Measurements from ENCODE around the gene CNPPD1.

The CNPPD1 gene

GRCh38 chr2:219213026-219213415, 36.3 kb upstream of the CNPPD1 start:
- Histone ChIP-seq H3K14ac (ENCODE audit: low read length) (no peak overlapping the region), H4K91ac (ENCODE audit: low read depth, low read length, poor library complexity) (no peak overlapping the region), H3K36me3 (replicated peaks in 1 of 2; ENCODE audit: control insufficient read depth in 2 of 2, insufficient read depth in 2 of 2, low read length in 2 of 2) (peaks cover 54 to 81% of the 10 kb centered on the region in 2 donors), H3K4me3 (ENCODE audit: low read length in 2 of 2) (no peak overlapping the region), H4K8ac (ENCODE audit: low read depth, low read length) (no peak overlapping the region), H3K4me2 (ENCODE audit: insufficient read depth, low read length, poor library complexity, severe bottlenecking) (no peak overlapping the region), H3K27ac (replicated peaks; ENCODE audit: low read length) (no peak overlapping the region), H2BK120ac (ENCODE audit: low read depth, low read length) (no peak overlapping the region), H3K4me1 (ENCODE audit: control insufficient read depth in 2 of 2, insufficient read depth in 1 of 2, low read depth in 1 of 2, low read length in 2 of 2) (peaks cover 1 to 2% of the 10 kb centered on the region in 2 donors), H2BK5ac (ENCODE audit: low read length) (no peak overlapping the region), H3K79me1 (ENCODE audit: low read depth, low read length) (no peaks in the 10 kb centered on the region), H2AK5ac (ENCODE audit: low read depth, low read length) (no peak overlapping the region), H2BK12ac (ENCODE audit: low read length) (no peak overlapping the region), H3K9me3 (replicated peaks in 1 of 2; ENCODE audit: control insufficient read depth in 2 of 2, insufficient read depth in 1 of 2, low read depth in 1 of 2, low read length in 2 of 2) (no peaks in the 10 kb centered on the region), H2BK15ac (ENCODE audit: low read length) (no peak overlapping the region), H3K4ac (ENCODE audit: low read length) (no peak overlapping the region), H2AFZ (ENCODE audit: low read length) (no peak overlapping the region), H3K27me3 (ENCODE audit: control insufficient read depth in 3 of 3, insufficient read depth in 3 of 3, low read depth in 1 of 3, low read length in 3 of 3) (no peaks in the 10 kb centered on the region), H3K23ac (ENCODE audit: low read depth, low read length, poor library complexity) (no peak overlapping the region), H3K18ac (ENCODE audit: low read length) (no peak overlapping the region), H3K9ac (ENCODE audit: low read depth, low read length, poor library complexity) (peak overlapping the region; percentile 3)
- no CpG with 5 or more reads among the region's 8 CpGs for WGBS, 2 donors (ENCODE audit: extremely low coverage in 2 of 2, insufficient read length in 2 of 2, insufficient replicate concordance in 1 of 2)
- no peak for DNase-seq (ENCODE audit: low spot score)

GRCh38 chr2:219210886-219211362, 34.2 kb upstream of the CNPPD1 start:
- H2BK120ac ChIP-seq (ENCODE audit: low read depth, low read length) = no peak overlapping the region
- WGBS, 2 donors (ENCODE audit: extremely low coverage in 2 of 2, insufficient read length in 2 of 2, insufficient replicate concordance in 1 of 2) = no CpG with 5 or more reads among the region's 9 CpGs
- no peak overlapping the region for H4K8ac ChIP-seq (ENCODE audit: low read depth, low read length)
- H2BK12ac ChIP-seq (ENCODE audit: low read length) = no peak overlapping the region
- no peak overlapping the region for H4K91ac ChIP-seq (ENCODE audit: low read depth, low read length, poor library complexity)
- H3K4ac ChIP-seq (ENCODE audit: low read length) = no peak overlapping the region
- no peak overlapping the region for H3K9ac ChIP-seq (ENCODE audit: low read depth, low read length, poor library complexity)
- peaks cover 7 to 8% of the 10 kb centered on the region in 2 donors for H3K4me1 ChIP-seq (ENCODE audit: control insufficient read depth in 2 of 2, insufficient read depth in 1 of 2, low read depth in 1 of 2, low read length in 2 of 2)
- H2BK15ac ChIP-seq (ENCODE audit: low read length) = no peak overlapping the region
- DNase-seq (ENCODE audit: low spot score) = no peak
- H3K4me3 ChIP-seq (ENCODE audit: low read length in 2 of 2) = no peak overlapping the region
- no peak overlapping the region for H3K27ac ChIP-seq (replicated peaks; ENCODE audit: low read length)
- H3K27me3 ChIP-seq (ENCODE audit: control insufficient read depth in 3 of 3, insufficient read depth in 3 of 3, low read depth in 1 of 3, low read length in 3 of 3) = no peaks in the 10 kb centered on the region
- H3K79me1 ChIP-seq (ENCODE audit: low read depth, low read length) = no peaks in the 10 kb centered on the region
- H3K36me3 ChIP-seq (replicated peaks in 1 of 2; ENCODE audit: control insufficient read depth in 2 of 2, insufficient read depth in 2 of 2, low read length in 2 of 2) = peaks cover 52 to 76% of the 10 kb centered on the region in 2 donors
- no peak overlapping the region for H3K4me2 ChIP-seq (ENCODE audit: insufficient read depth, low read length, poor library complexity, severe bottlenecking)
- no peaks in the 10 kb centered on the region for H3K9me3 ChIP-seq (replicated peaks in 1 of 2; ENCODE audit: control insufficient read depth in 2 of 2, insufficient read depth in 1 of 2, low read depth in 1 of 2, low read length in 2 of 2)
- no peak overlapping the region for H3K14ac ChIP-seq (ENCODE audit: low read length)
- no peak overlapping the region for H2AFZ ChIP-seq (ENCODE audit: low read length)
- no peak overlapping the region for H3K18ac ChIP-seq (ENCODE audit: low read length)
- H2AK5ac ChIP-seq (ENCODE audit: low read depth, low read length) = no peak overlapping the region
- H2BK5ac ChIP-seq (ENCODE audit: low read length) = no peak overlapping the region
- H3K23ac ChIP-seq (ENCODE audit: low read depth, low read length, poor library complexity) = no peak overlapping the region

- Histone ChIP-seq H3K4me3 (ENCODE audit: low read length in 2 of 2) (no peak overlapping the region), H3K18ac (ENCODE audit: low read length) (no peak overlapping the region), H2BK15ac (ENCODE audit: low read length) (no peak overlapping the region), H4K91ac (ENCODE audit: low read depth, low read length, poor library complexity) (no peak overlapping the region), H3K79me1 (ENCODE audit: low read depth, low read length) (no peaks in the 10 kb centered on the region), H3K9ac (ENCODE audit: low read depth, low read length, poor library complexity) (no peak overlapping the region), H3K23ac (ENCODE audit: low read depth, low read length, poor library complexity) (no peak overlapping the region), H2BK5ac (ENCODE audit: low read length) (no peak overlapping the region), H3K14ac (ENCODE audit: low read length) (no peak overlapping the region), H4K8ac (ENCODE audit: low read depth, low read length) (no peak overlapping the region), H3K9me3 (replicated peaks in 1 of 2; ENCODE audit: control insufficient read depth in 2 of 2, insufficient read depth in 1 of 2, low read depth in 1 of 2, low read length in 2 of 2) (no peaks in the 10 kb centered on the region), H3K36me3 (replicated peaks in 1 of 2; ENCODE audit: control insufficient read depth in 2 of 2, insufficient read depth in 2 of 2, low read length in 2 of 2) (peaks cover 51 to 70% of the 10 kb centered on the region in 2 donors), H3K4me2 (ENCODE audit: insufficient read depth, low read length, poor library complexity, severe bottlenecking) (no peak overlapping the region), H3K27ac (replicated peaks; ENCODE audit: low read length) (no peak overlapping the region), H3K27me3 (ENCODE audit: control insufficient read depth in 3 of 3, insufficient read depth in 3 of 3, low read depth in 1 of 3, low read length in 3 of 3) (no peaks in the 10 kb centered on the region), H2AFZ (ENCODE audit: low read length) (no peak overlapping the region), H3K4me1 (ENCODE audit: control insufficient read depth in 2 of 2, insufficient read depth in 1 of 2, low read depth in 1 of 2, low read length in 2 of 2) (peaks cover 7 to 8% of the 10 kb centered on the region in 2 donors), H2AK5ac (ENCODE audit: low read depth, low read length) (no peak overlapping the region), H3K4ac (ENCODE audit: low read length) (no peak overlapping the region), H2BK12ac (ENCODE audit: low read length) (no peak overlapping the region), H2BK120ac (ENCODE audit: low read depth, low read length) (no peak overlapping the region)
- DNase-seq (ENCODE audit: low spot score) = no peak
- no CpG with 5 or more reads among the region's 24 CpGs for WGBS, 2 donors (ENCODE audit: extremely low coverage in 2 of 2, insufficient read length in 2 of 2, insufficient replicate concordance in 1 of 2)
These were observed 33.6 kb upstream of the CNPPD1 start for GRCh38 chr2:219210196-219210885.

- Histone ChIP-seq H4K8ac (ENCODE audit: low read depth, low read length) (no peak overlapping the region), H3K9me3 (replicated peaks in 1 of 2; ENCODE audit: control insufficient read depth in 2 of 2, insufficient read depth in 1 of 2, low read depth in 1 of 2, low read length in 2 of 2) (peaks cover 0 to 2% of the 10 kb centered on the region in 2 donors), H3K23ac (ENCODE audit: low read depth, low read length, poor library complexity) (no peak overlapping the region), H3K9ac (ENCODE audit: low read depth, low read length, poor library complexity) (peak overlapping the region; percentile 24), H2BK12ac (ENCODE audit: low read length) (no peak overlapping the region), H2AK5ac (ENCODE audit: low read depth, low read length) (no peak overlapping the region), H3K79me1 (ENCODE audit: low read depth, low read length) (no peaks in the 10 kb centered on the region), H2BK120ac (ENCODE audit: low read depth, low read length) (no peak overlapping the region), H3K27ac (replicated peaks; ENCODE audit: low read length) (no peak overlapping the region), H3K4me3 (ENCODE audit: low read length in 2 of 2) (no peak overlapping the region), H3K18ac (ENCODE audit: low read length) (no peak overlapping the region), H3K27me3 (ENCODE audit: control insufficient read depth in 3 of 3, insufficient read depth in 3 of 3, low read depth in 1 of 3, low read length in 3 of 3) (no peaks in the 10 kb centered on the region), H3K4me1 (ENCODE audit: control insufficient read depth in 2 of 2, insufficient read depth in 1 of 2, low read depth in 1 of 2, low read length in 2 of 2) (peaks cover 7 to 8% of the 10 kb centered on the region in 2 donors), H2AFZ (ENCODE audit: low read length) (no peak overlapping the region), H4K91ac (ENCODE audit: low read depth, low read length, poor library complexity) (no peak overlapping the region), H2BK15ac (ENCODE audit: low read length) (no peak overlapping the region), H3K4ac (ENCODE audit: low read length) (no peak overlapping the region), H3K4me2 (ENCODE audit: insufficient read depth, low read length, poor library complexity, severe bottlenecking) (no peak overlapping the region), H2BK5ac (ENCODE audit: low read length) (no peak overlapping the region), H3K14ac (ENCODE audit: low read length) (no peak overlapping the region), H3K36me3 (replicated peaks in 1 of 2; ENCODE audit: control insufficient read depth in 2 of 2, insufficient read depth in 2 of 2, low read length in 2 of 2) (peaks cover 47 to 62% of the 10 kb centered on the region in 2 donors)
- DNase-seq (ENCODE audit: low spot score) = no peak
- no CpG with 5 or more reads among the region's 18 CpGs for WGBS, 2 donors (ENCODE audit: extremely low coverage in 2 of 2, insufficient read length in 2 of 2, insufficient replicate concordance in 1 of 2)
These were observed 32.8 kb upstream of the CNPPD1 start for GRCh38 chr2:219209236-219210195.

Data from neuronal stem cell (in vitro differentiated cells).